ENCODE data around the gene PPP6R2.

The PPP6R2 gene

DNA sequence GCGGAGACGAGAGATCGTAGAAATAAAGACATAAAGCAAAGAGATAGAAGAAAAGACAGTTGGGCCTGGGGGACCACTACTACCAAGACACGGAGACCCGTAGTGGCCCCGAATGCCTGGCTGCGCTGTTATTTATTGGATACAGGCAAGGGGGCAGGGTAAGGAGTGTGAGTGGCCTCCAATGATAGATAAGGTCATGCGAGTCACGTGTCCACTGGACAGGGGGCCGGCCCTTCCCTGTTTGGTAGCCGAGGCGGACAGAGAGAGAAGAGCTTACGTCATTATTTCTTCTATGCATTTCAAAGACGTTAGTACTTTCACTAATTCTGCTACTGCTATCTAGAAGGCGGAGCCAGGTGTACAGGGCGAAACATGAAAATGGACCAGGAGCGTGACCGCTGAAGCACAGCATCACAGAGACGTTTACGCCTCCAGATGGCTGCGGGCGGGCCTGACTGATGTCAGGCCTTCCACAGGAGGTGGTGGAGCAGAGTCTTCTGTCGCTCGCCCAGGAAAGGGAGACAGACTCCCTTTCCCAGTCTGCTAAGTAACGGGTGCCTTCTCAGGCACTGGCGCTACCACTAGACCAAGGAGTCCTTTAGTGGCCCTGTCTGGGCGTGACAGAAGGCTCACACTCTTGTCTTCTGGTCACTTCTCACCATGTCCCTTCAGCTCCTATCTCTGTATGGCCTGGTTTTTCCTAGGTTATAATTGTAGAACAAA lies 24.8 kb downstream of the PPP6R2 start:
- TF ChIP-seq, protein P1, sequence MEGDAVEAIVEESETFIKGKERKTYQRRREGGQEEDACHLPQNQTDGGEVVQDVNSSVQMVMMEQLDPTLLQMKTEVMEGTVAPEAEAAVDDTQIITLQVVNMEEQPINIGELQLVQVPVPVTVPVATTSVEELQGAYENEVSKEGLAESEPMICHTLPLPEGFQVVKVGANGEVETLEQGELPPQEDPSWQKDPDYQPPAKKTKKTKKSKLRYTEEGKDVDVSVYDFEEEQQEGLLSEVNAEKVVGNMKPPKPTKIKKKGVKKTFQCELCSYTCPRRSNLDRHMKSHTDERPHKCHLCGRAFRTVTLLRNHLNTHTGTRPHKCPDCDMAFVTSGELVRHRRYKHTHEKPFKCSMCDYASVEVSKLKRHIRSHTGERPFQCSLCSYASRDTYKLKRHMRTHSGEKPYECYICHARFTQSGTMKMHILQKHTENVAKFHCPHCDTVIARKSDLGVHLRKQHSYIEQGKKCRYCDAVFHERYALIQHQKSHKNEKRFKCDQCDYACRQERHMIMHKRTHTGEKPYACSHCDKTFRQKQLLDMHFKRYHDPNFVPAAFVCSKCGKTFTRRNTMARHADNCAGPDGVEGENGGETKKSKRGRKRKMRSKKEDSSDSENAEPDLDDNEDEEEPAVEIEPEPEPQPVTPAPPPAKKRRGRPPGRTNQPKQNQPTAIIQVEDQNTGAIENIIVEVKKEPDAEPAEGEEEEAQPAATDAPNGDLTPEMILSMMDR (IDR thresholded peaks at IDR 0.05): no peak

DNA sequence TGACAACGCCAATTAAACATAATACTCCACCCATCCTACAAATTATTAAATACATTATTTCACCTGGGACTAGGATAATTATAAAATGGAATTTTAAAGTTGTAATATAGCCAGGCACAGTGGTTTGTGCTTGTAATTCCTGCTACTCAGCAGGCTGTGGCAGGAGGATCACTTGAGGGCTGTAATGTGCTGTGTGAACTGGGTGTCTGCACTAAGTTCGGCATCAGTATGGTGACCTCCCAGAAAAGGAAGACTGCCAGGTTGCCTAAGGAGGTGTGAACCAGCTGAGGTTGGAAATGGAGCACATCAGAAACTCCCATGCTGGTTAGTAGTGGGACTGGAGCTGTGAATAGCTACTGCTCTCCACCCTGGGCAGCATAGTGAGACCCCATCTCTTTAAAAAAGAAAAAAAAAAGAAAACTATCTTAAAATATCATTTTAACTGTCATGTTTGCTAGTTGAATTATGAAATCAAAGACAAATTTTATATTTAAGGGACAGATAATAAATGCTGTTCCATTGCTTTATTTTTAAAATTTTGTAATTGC lies 28.0 kb downstream of the PPP6R2 start:
- TF ChIP-seq, protein P1 (IDR thresholded peaks at IDR 0.05): no peak

DNA sequence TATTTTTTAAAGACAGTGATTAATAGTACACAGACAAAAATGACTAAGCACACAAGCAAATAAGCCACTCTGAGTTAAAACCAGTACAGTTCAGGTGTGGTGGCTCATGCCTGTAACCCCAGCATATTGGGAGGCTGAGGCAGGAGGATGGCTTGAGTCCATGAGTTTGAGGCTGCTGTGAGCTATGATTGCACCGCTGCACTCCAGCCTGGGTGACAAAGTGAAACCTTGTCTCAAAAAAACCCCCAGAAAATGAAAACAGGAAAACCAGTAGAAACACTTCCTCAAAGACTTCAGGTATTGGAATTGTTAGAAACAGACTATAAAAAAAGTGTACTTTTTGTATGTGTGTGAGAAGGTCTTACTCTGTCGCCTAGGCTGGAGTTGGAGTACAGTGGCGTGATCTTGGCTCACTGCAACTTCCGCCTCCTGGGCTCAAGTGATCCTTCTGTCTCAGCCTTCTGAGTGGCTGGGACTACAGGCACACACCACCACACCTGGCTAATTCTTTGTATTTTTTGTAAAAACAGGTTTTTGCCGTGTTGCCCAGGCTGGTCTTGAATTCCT lies 33.0 kb downstream of the PPP6R2 start:
- TF ChIP-seq, protein P1 (IDR thresholded peaks at IDR 0.05): no peak

- TF ChIP-seq, protein P1 (IDR thresholded peaks at IDR 0.05): no peak
Measured at GRCh38 chr22:50396751-50397370, 53.7 kb downstream of the PPP6R2 start.

GRCh38 chr22:50398831-50399648 lies 55.9 kb downstream of the PPP6R2 start:
- TF ChIP-seq, protein P1 (IDR thresholded peaks at IDR 0.05): no peak

DNA sequence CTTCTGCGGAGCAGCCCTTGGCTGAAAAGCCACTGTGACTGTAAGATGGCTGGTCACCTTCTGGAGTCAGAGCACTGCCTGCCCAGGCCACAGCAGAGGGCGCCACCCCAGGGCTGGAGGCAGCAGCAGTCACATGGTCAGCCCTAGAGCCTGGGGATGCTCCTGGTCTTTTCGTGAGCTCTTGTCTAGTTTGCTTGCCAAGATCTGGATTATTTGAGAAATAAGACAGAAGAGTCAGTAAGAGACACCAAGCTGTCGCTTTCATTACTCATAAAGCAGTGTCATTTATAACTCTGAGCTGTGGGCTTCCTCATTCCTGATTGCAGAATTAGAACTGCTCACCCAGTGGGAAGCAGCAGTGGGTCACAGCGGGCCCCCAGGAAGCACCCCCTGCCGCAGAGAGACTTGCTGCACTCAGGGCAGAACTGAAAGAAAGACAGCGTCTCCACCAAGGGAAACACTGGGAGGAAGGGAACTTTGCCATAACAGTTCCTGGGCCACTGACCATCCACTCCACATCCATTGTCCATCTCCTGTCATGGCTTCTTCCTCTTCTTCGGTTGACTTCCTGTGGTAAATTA lies 56.7 kb downstream of the PPP6R2 start:
- TF ChIP-seq, protein P1 (IDR thresholded peaks at IDR 0.05): peak; percentile 58; the same call in 1 of the 2 replicates

GRCh38 chr22:50400406-50400805 lies 57.3 kb downstream of the PPP6R2 start:
- TF ChIP-seq, protein P1 (IDR thresholded peaks at IDR 0.05): no peak
